K562 (cell line): Measurements from ENCODE around the gene ZNF316. TPM values are rescaled to one million over a fixed set of nuclear protein-coding genes. Genes with fewer than 3 reads are reported as not detected.

Experiments used
- ATAC-seq: fragments of 200-7000 bp; cut with Tn5 transposase; 3 replicates; pipeline ENCODE4 v1.9.1; 2020; ENCODE audit warnings: moderate library complexity
- BruUV-seq: library from RNA; stranded (reverse); fragments of 400-500 nt; replicated peaks from 2 replicates; lab custom pipeline; 2021; lab: Mats Ljungman, UMichigan
- CTCF ChIA-PET: fragments of 300-600 bp; formaldehyde crosslinking; extraction: SDS; loops from one replicate; lab custom pipeline; 2021; ENCODE audit warnings: low intra/inter-chr PET ratio; lab: Yijun Ruan, JAX
- POLR2A ChIA-PET: fragments of 300-600, 350-650 bp; sonication (Branson Sonifier 250); formaldehyde crosslinking; extraction: SDS; loops from one replicate; lab custom pipeline; 2021; ENCODE audit warnings: antibody characterized with exemption, inconsistent platforms; lab: Yijun Ruan, JAX
- DNase-seq, 4 experiments: peaks; one replicate each; pipeline versions ENCODE4 v3.0.0 to v3.0.0-alpha.2; 2011 to 2018; ENCODE audit warnings: low spot score in 3 of 4, mixed read lengths in 3 of 4; ENCODE audit errors: extremely low read depth in 1 of 4
- FAIRE-seq: peaks from 2 replicates; lab custom pipeline; 2011; peaks lifted over from hg19 to GRCh38; lab: Jason Lieb, UNC
- H2AFZ ChIP-seq: 2 replicates; pipeline ENCODE4 v1.6.0; 2011; ENCODE audit warnings: low read depth, low read length, control low read depth, inconsistent platforms
- H3K27ac ChIP-seq: fragments of 200-600 bp; 3 replicates; pipeline ENCODE4 v1.8.0; 2011; ENCODE audit warnings: low read depth, mild to moderate bottlenecking, control low read depth, inconsistent platforms, low read length, moderate library complexity, mixed read lengths; ENCODE audit errors: extremely low read depth
- H3K27me3 ChIP-seq, 2 experiments: fragments of 300-600 bp in 1 of 2; 2 replicates in 1 of 2; 3 replicates in 1 of 2; pipeline versions ENCODE4 v1.6.0 to v1.8.0; 2011; ENCODE audit warnings: inconsistent platforms in 2 of 2, low read length in 2 of 2, mild to moderate bottlenecking in 1 of 2, mixed read lengths in 1 of 2, moderate library complexity in 1 of 2; ENCODE audit not compliant: control insufficient read depth in 2 of 2, insufficient read depth in 2 of 2
- H3K36me3 ChIP-seq: fragments of 300-600 bp; 3 replicates; pipeline ENCODE4 v1.8.0; 2011; ENCODE audit warnings: mild to moderate bottlenecking, low read length, inconsistent platforms; ENCODE audit not compliant: control insufficient read depth, insufficient read depth
- H3K4me1 ChIP-seq, 2 experiments: fragments of 200-600 bp in 1 of 2; replicated peaks in 1 of 2; 2 replicates in 1 of 2; 3 replicates in 1 of 2; pipeline versions ENCODE4 v1.5.1 to v1.8.0; 2011; ENCODE audit warnings: inconsistent platforms in 2 of 2, low read length in 2 of 2, mild to moderate bottlenecking in 1 of 2, mixed read lengths in 1 of 2, moderate library complexity in 1 of 2; ENCODE audit not compliant: control insufficient read depth in 2 of 2, insufficient read depth in 2 of 2
- H3K4me2 ChIP-seq: 2 replicates; pipeline ENCODE4 v1.6.1; 2011; ENCODE audit warnings: low read length, control low read depth, inconsistent platforms, mixed read lengths; ENCODE audit not compliant: insufficient read depth
- H3K4me3 ChIP-seq: fragments of 200-600 bp; sonication (generic), shearing (Covaris generic); 2 replicates; pipeline ENCODE4 v1.5.1; 2016; ENCODE audit warnings: control low read depth, inconsistent platforms
- H3K79me2 ChIP-seq: fragments of 200-600 bp; 3 replicates; pipeline ENCODE4 v1.8.0; 2011; ENCODE audit warnings: low read length, inconsistent platforms; ENCODE audit not compliant: control insufficient read depth, insufficient read depth
- H3K9ac ChIP-seq, 2 experiments: 2 replicates each; pipeline versions ENCODE4 v1.6.0 to v1.6.1; 2011; ENCODE audit warnings: low read depth in 2 of 2, low read length in 2 of 2, control low read depth in 1 of 2, inconsistent platforms in 1 of 2, mild to moderate bottlenecking in 1 of 2, mixed read lengths in 1 of 2; ENCODE audit not compliant: insufficient read depth in 1 of 2
- H3K9me1 ChIP-seq: one replicate; pipeline ENCODE4 v1.6.0; 2011; ENCODE audit warnings: inconsistent platforms, mild to moderate bottlenecking, low read length, moderate library complexity; ENCODE audit not compliant: control insufficient read depth, insufficient read depth
- H3K9me3 ChIP-seq: replicated peaks from 2 replicates; pipeline ENCODE4 v1.5.1; 2011; ENCODE audit warnings: low read depth, low read length, inconsistent platforms; ENCODE audit not compliant: control insufficient read depth, insufficient read depth
- H4K20me1 ChIP-seq: replicated peaks from 2 replicates; pipeline ENCODE4 v1.6.1; 2011; ENCODE audit warnings: low read length, inconsistent platforms, mixed read lengths; ENCODE audit not compliant: control insufficient read depth, insufficient read depth
- CUX1 ChIP-seq: fragments of 200-800 bp; sonication (Bioruptor generic); IDR thresholded peaks from 2 replicates; pipeline ENCODE4 v1.6.1; 2016; ENCODE audit warnings: missing genetic modification characterization, missing compliant biosample characterization
- DIDO1 ChIP-seq: fragments of 450-650 bp; IDR thresholded peaks from 2 replicates; pipeline ENCODE4 v1.6.1; 2016; ENCODE audit warnings: low read depth, missing biosample characterization, missing genetic modification characterization
- HMGN3 ChIP-seq: IDR thresholded peaks from 2 replicates; pipeline ENCODE4 v1.6.1; 2011; ENCODE audit warnings: borderline replicate concordance, low read depth, mild to moderate bottlenecking, mixed read lengths, low read length; ENCODE audit not compliant: insufficient read length; ENCODE audit errors: extremely low read depth
- MTA3 ChIP-seq: fragments of 450-650 bp; formaldehyde crosslinking; IDR thresholded peaks from 2 replicates; pipeline ENCODE4 v1.6.1; 2017; ENCODE audit warnings: mild to moderate bottlenecking, borderline replicate concordance
- POLR2G ChIP-seq: fragments of 200-400 bp; formaldehyde crosslinking; IDR thresholded peaks from 2 replicates; pipeline ENCODE4 v1.6.1; 2017; ENCODE audit warnings: low read depth, mild to moderate bottlenecking, antibody characterized with exemption, low read length, moderate library complexity
- RAD51 ChIP-seq: fragments of 450-650 bp; IDR thresholded peaks from 2 replicates; pipeline ENCODE4 v1.7.1; 2016; ENCODE audit warnings: low read depth, mild to moderate bottlenecking, borderline replicate concordance
- RBFOX2 ChIP-seq: fragments of 200-400 bp; formaldehyde crosslinking; IDR thresholded peaks from 2 replicates; pipeline ENCODE4 v1.6.1; 2017; ENCODE audit warnings: low read depth, mild to moderate bottlenecking, low read length, moderate library complexity
- ZNF212 ChIP-seq: fragments of 450-650 bp; formaldehyde crosslinking; IDR thresholded peaks from 2 replicates; pipeline ENCODE4 v1.4.0; 2020; ENCODE audit warnings: mild to moderate bottlenecking
- ZNF592 ChIP-seq: fragments of 450-650 bp; IDR thresholded peaks from 2 replicates; pipeline ENCODE4 v1.6.1; 2017; ENCODE audit warnings: antibody characterized with exemption, mild to moderate bottlenecking
- WGBS: fragments of 100-300 bp; shearing (Covaris generic); methylation state at CpG from one replicate; pipeline ENCODE4 v1.1.6; 2016; ENCODE audit warnings: low coverage, mixed read lengths; ENCODE audit not compliant: insufficient coverage; ENCODE audit errors: missing lambda C conversion rate; 5-methylcytosine and 5-hydroxymethylcytosine counted together
- in situ Hi-C: fragments of 300-500 bp; cut with MboI; formaldehyde crosslinking; loops from 4 replicates; pipeline ENCODE4 v1.15.0; 2018; ENCODE audit warnings: inconsistent platforms, mixed read lengths
- intact Hi-C: fragments of 100-400 bp; cut with micrococcal nuclease; formaldehyde crosslinking; loops from 2 replicates; pipeline ENCODE4 v1.14.2; 2022
- polyA plus RNA-seq, 8 experiments: library from polyadenylated mRNA; depleted of rRNA in 4 of 8; stranded (reverse) in 5 of 8; unstranded in 3 of 8; fragments of >200 nt; fragmentation: Nextera tagmentation in 2 of 8; fragmentation: Illumina TruSeq in 1 of 8; extraction: Ambion mirVana in 2 of 8; extraction: Trizol in 1 of 8; gene quantifications; 2 replicates each; pipeline versions ENCODE4 v1.2.1 to v1.2.3, GENCODE V29; 2011 to 2014; ENCODE audit warnings: inconsistent platforms in 1 of 8, missing spikeins in 1 of 8
- total RNA-seq, 7 experiments: library from RNA; depleted of rRNA in 6 of 7; stranded (reverse); fragments of >200 nt in 6 of 7; fragmentation: Illumina TruSeq in 2 of 7; extraction: Trizol in 2 of 7; gene quantifications; 2 replicates each; pipeline versions ENCODE4 v1.2.1 to v1.2.3, GENCODE V29; 2011 to 2021; ENCODE audit warnings: low replicate concordance in 1 of 7

The ZNF316 gene
- total and polyA plus RNA-seq, 9 of the 15 experiments (the other 6 are each of a cell fraction or from before 2014, with no cell fraction given), result 0.10 to 34.0 (median 8.6) TPM

GRCh38 chr7:6639627-6640026, 2.5 kb downstream of the ZNF316 start:
- POLR2A ChIA-PET, result no interaction called here
- DNase-seq (no peak), FAIRE-seq (no peak), ATAC-seq (no peak)
- CTCF ChIA-PET, result no interaction called here
- H3K27me3 ChIP-seq, result no peaks in the 10 kb centered on the region
- H3K9me3 ChIP-seq, result peaks cover 6% of the 10 kb centered on the region; the same call in 1 of the 2 replicates
- peaks cover 58% of the 10 kb centered on the region for H3K36me3 ChIP-seq
- H3K79me2 ChIP-seq, result peaks cover 59% of the 10 kb centered on the region
- BruUV-seq, result no TSS peak
- TF ChIP-seq RBFOX2 (peak; percentile 54; the same call in 1 of the 2 replicates), MTA3 (no peak), RAD51 (no peak), POLR2G (peak; percentile 50), HMGN3 (no peak), ZNF212 (CRISPR knock-in tag) (no peak), CUX1 (CRISPR knock-in tag) (no peak), ZNF592 (no peak), DIDO1 (tag) (no peak)
- in situ Hi-C loops (no loop called here), intact Hi-C loops (no loop called here)
- H3K9me1 ChIP-seq, result peaks cover 2% of the 10 kb centered on the region
- 0 out of 2 replicates have a peak overlapping the region, but pooled peaks have one; percentile 18 for H2AFZ ChIP-seq
- H3K4me1 ChIP-seq, result peaks cover 19 to 64% of the 10 kb centered on the region in 2 experiments; a peak in 4 of 5 replicates
- H3K9ac ChIP-seq, result peak overlapping the region; percentile 45 to 77; a peak in 3 of 4 replicates
- H4K20me1 ChIP-seq, result no peaks in the 10 kb centered on the region
- H3K4me2 ChIP-seq, result peak overlapping the region; percentile 91
- 95% methylated on average over 9 of the region's 11 CpGs for WGBS
- H3K27ac ChIP-seq, result peak overlapping the region; percentile 83
- H3K4me3 ChIP-seq, result no peak overlapping the region
